OCI-LY1 (cell line): ENCODE measurements around the gene ADAMTS17.

Experiments used
- H2AFZ ChIP-seq: fragments of 200-600 bp; sonication (generic), shearing (Covaris generic); 2 replicates; pipeline ENCODE4 v1.6.0; 2014; ENCODE audit warnings: antibody characterized with exemption, mild to moderate bottlenecking, low read length
- H3F3A ChIP-seq: fragments of 200-600 bp; sonication (generic), shearing (Covaris generic); 2 replicates; pipeline ENCODE4 v1.6.0; 2014; ENCODE audit warnings: mild to moderate bottlenecking, antibody characterized with exemption, low read length, moderate library complexity; ENCODE audit not compliant: insufficient read depth
- H3K27ac ChIP-seq: fragments of 200-600 bp; sonication (generic); 2 replicates; pipeline ENCODE4 v1.5.1; 2014; ENCODE audit warnings: low read length, mixed run types, mild to moderate bottlenecking, low read depth; ENCODE audit not compliant: poor library complexity, severe bottlenecking
- H3K27me3 ChIP-seq: fragments of 200-600 bp; sonication (generic); 2 replicates; pipeline ENCODE4 v1.6.0; 2014; ENCODE audit warnings: antibody characterized with exemption, mild to moderate bottlenecking, low read length, moderate library complexity; ENCODE audit not compliant: insufficient read depth
- H3K36me3 ChIP-seq: fragments of 200-600 bp; sonication (generic); 2 replicates; pipeline ENCODE4 v1.6.1; 2014; ENCODE audit warnings: mild to moderate bottlenecking, antibody characterized with exemption, low read length, moderate library complexity, mixed read lengths; ENCODE audit not compliant: insufficient read depth
- H3K4me1 ChIP-seq: fragments of 200-600 bp; sonication (generic); 2 replicates; pipeline ENCODE4 v1.5.1; 2014; ENCODE audit warnings: mild to moderate bottlenecking, low read length, moderate library complexity; ENCODE audit not compliant: insufficient read depth, severe bottlenecking
- H3K4me2 ChIP-seq: fragments of 200-600 bp; sonication (generic), shearing (Covaris generic); 2 replicates; pipeline ENCODE4 v1.6.1; 2014; ENCODE audit warnings: low read length
- H3K4me3 ChIP-seq: fragments of 200-600 bp; sonication (generic); 2 replicates; pipeline ENCODE4 v1.5.1; 2014; ENCODE audit warnings: low read length, low read depth, mild to moderate bottlenecking, mixed read lengths; ENCODE audit not compliant: poor library complexity, severe bottlenecking
- H3K79me2 ChIP-seq: fragments of 200-600 bp; shearing (Covaris generic); 2 replicates; pipeline ENCODE4 v1.6.1; 2016; ENCODE audit warnings: mixed run types, low read length, mixed read lengths; ENCODE audit not compliant: insufficient read depth
- H3K9ac ChIP-seq: fragments of 200-600 bp; sonication (generic), shearing (Covaris generic); 2 replicates; pipeline ENCODE4 v1.6.1; 2014; ENCODE audit warnings: mild to moderate bottlenecking, low read length, mixed read lengths
- H3K9me2 ChIP-seq: fragments of 200-600 bp; sonication (generic), shearing (Covaris generic); 2 replicates; pipeline ENCODE4 v1.6.1; 2014; ENCODE audit warnings: low read depth, mild to moderate bottlenecking, low read length, mixed read lengths
- H3K9me3 ChIP-seq: fragments of 200-600 bp; shearing (Covaris generic); 2 replicates; pipeline ENCODE4 v1.6.1; 2014; ENCODE audit warnings: low read length, mixed read lengths
- H4K20me1 ChIP-seq: fragments of 200-600 bp; sonication (generic), shearing (Covaris generic); 2 replicates; pipeline ENCODE4 v1.6.0; 2016; ENCODE audit warnings: mild to moderate bottlenecking, low read length; ENCODE audit not compliant: insufficient read depth
- CTCF ChIP-seq: fragments of 200-600 bp; sonication (generic), shearing (Covaris generic); IDR thresholded peaks from 2 replicates; pipeline ENCODE4 v1.5.1; 2017; ENCODE audit warnings: mild to moderate bottlenecking, antibody characterized with exemption, low read length, moderate library complexity, mixed read lengths
- EZH2 ChIP-seq: fragments of 200-600 bp; sonication (generic), shearing (Covaris generic); IDR thresholded peaks from 2 replicates; pipeline ENCODE4 v1.8.0; 2017; ENCODE audit warnings: borderline replicate concordance, mixed run types, mild to moderate bottlenecking, antibody characterized with exemption, low read length, moderate library complexity, mixed read lengths

The ADAMTS17 gene

DNA sequence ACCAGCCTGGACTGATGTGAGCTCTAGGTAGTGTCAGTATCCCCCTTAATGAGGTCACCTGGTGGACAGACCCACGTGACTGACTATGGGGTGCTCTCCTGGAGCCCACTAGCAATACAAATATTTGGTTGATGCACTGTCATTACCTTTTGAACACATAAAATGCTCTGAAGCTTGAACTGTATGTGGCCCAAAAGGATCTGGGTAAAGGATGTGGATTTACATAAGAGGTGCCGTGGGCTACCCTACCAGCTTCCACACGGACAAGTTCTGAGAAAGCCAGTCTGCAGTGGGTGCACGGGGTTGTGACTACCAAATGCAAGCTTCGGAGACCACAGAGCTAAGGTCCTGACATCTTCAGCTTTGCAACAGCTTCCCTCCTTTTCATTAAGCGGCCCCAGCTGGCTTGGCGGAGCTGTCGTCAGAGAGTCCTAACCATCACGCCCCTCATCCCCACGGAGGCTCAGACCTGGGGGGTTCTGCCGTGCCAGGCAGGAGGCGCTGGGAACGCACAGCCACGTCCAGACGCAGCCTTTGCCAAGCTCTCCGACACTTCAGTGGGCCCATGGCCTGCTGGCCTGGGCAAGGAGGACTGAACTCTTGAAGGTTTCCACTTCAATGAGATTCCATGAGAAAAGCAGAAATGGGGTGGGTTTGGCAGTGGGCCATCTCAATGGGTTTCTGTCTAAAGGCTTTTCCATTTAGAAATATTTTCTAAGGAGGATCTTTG is 228.3 kb downstream of the ADAMTS17 start:
- Histone ChIP-seq H3K27ac (no peak overlapping the region), H3K4me1 (peaks cover 4% of the 10 kb centered on the region), H3K4me3 (no peak overlapping the region), H4K20me1 (no peaks in the 10 kb centered on the region), H3K9me3 (no peaks in the 10 kb centered on the region), H3K36me3 (no peaks in the 10 kb centered on the region), H3K9me2 (no peaks in the 10 kb centered on the region), H3K4me2 (no peak overlapping the region), H2AFZ (no peak overlapping the region), H3K9ac (no peak overlapping the region), H3F3A (no peaks in the 10 kb centered on the region), H3K27me3 (no peaks in the 10 kb centered on the region), H3K79me2 (no peaks in the 10 kb centered on the region)
- TF ChIP-seq CTCF (no peak), EZH2 (no peak)

- Histone ChIP-seq H3K4me2 (no peak overlapping the region), H4K20me1 (no peaks in the 10 kb centered on the region), H3K4me1 (peaks cover 4% of the 10 kb centered on the region), H3K79me2 (no peaks in the 10 kb centered on the region), H3K9me3 (no peaks in the 10 kb centered on the region), H3K9ac (no peak overlapping the region), H3F3A (no peaks in the 10 kb centered on the region), H2AFZ (no peak overlapping the region), H3K27ac (no peak overlapping the region), H3K4me3 (no peak overlapping the region), H3K36me3 (no peaks in the 10 kb centered on the region), H3K9me2 (no peaks in the 10 kb centered on the region), H3K27me3 (no peaks in the 10 kb centered on the region)
- TF ChIP-seq EZH2, result no peak
- TF ChIP-seq CTCF, result no peak
Observed at GRCh38 chr15:100112636-100113305, 229.0 kb downstream of the ADAMTS17 start.

GRCh38 chr15:100112061-100112420 is 229.7 kb downstream of the ADAMTS17 start:
- TF ChIP-seq CTCF (no peak), EZH2 (no peak)
- Histone ChIP-seq H4K20me1 (no peaks in the 10 kb centered on the region), H3K9ac (no peak overlapping the region), H3K27ac (no peak overlapping the region), H3K79me2 (no peaks in the 10 kb centered on the region), H3K4me2 (no peak overlapping the region), H3K9me2 (no peaks in the 10 kb centered on the region), H3K4me1 (peaks cover 4% of the 10 kb centered on the region), H2AFZ (no peak overlapping the region), H3K4me3 (no peak overlapping the region), H3K27me3 (no peaks in the 10 kb centered on the region), H3F3A (no peaks in the 10 kb centered on the region), H3K9me3 (no peaks in the 10 kb centered on the region), H3K36me3 (no peaks in the 10 kb centered on the region)
